B cell (primary cell): ENCODE results near the gene SIGLEC14. TPM values are rescaled to one million over a fixed set of nuclear protein-coding genes. Genes with fewer than 3 reads are reported as not detected.

Experiments used
- ATAC-seq: fragments of 200-7000 bp; cut with Tn5 transposase; one replicate; pipeline ENCODE4 v1.10.0; 2021; ENCODE audit warnings: low read depth, mild to moderate bottlenecking, moderate number of reproducible peaks, moderate library complexity
- CTCF ChIA-PET: fragments of 350-600 bp; sonication (Branson Sonifier 250); formaldehyde crosslinking; loops from one replicate; lab custom pipeline; 2021; ENCODE audit warnings: antibody characterized with exemption, inconsistent platforms; lab: Charles Lee
- POLR2A ChIA-PET: fragments of 350-600 bp; sonication (Branson Sonifier 250); formaldehyde crosslinking; loops from one replicate; lab custom pipeline; 2021; ENCODE audit warnings: antibody characterized with exemption; lab: Charles Lee
- DNase-seq: peaks from one replicate; pipeline ENCODE4 v3.0.0; 2013
- H2AFZ ChIP-seq: 2 replicates; pipeline ENCODE4 v1.6.1; 2012; ENCODE audit warnings: mild to moderate bottlenecking, low read depth, low read length; ENCODE audit not compliant: insufficient read depth, poor library complexity, severe bottlenecking
- H3K27ac ChIP-seq, 2 donors: 1 replicate in 1 of 2; 2 replicates in 1 of 2; pipeline ENCODE4 v1.5.1; 2012 to 2013; ENCODE audit warnings: low read length in 2 of 2, mild to moderate bottlenecking in 2 of 2, moderate library complexity in 1 of 2
- H3K27me3 ChIP-seq, 4 experiments: fragments of 200-600 bp in 1 of 4; sonication (generic) in 1 of 4; replicated peaks in 1 of 4; 1 replicate in 2 of 4; 2 replicates in 2 of 4; pipeline versions ENCODE4 v1.6.1 to v1.7.0; 2013 to 2016; ENCODE audit warnings: low read length in 3 of 4, mild to moderate bottlenecking in 2 of 4, mixed read lengths in 1 of 4, moderate library complexity in 1 of 4; ENCODE audit not compliant: insufficient read depth in 4 of 4, control insufficient read depth in 3 of 4; ENCODE audit errors: control extremely low read depth in 1 of 4
- H3K36me3 ChIP-seq, 2 experiments: replicated peaks in 1 of 2; 1 replicate in 1 of 2; 2 replicates in 1 of 2; pipeline versions ENCODE4 v1.6.1 to v1.7.1; 2013; ENCODE audit warnings: low read length in 1 of 2; ENCODE audit not compliant: insufficient read depth in 2 of 2, control insufficient read depth in 1 of 2; ENCODE audit errors: control extremely low read depth in 1 of 2, extremely low read depth in 1 of 2
- H3K4me1 ChIP-seq, 2 donors: fragments of 200-600 bp in 1 of 2; sonication (generic) in 1 of 2; 1 replicate in 1 of 2; 2 replicates in 1 of 2; pipeline versions ENCODE4 v1.5.1 to v1.6.1; 2013 to 2017; ENCODE audit warnings: low read length in 2 of 2; ENCODE audit not compliant: control insufficient read depth in 2 of 2, insufficient read depth in 2 of 2
- H3K4me2 ChIP-seq: replicated peaks from 2 replicates; pipeline ENCODE3; 2012; ENCODE audit warnings: mild to moderate bottlenecking, low read depth, low read length; ENCODE audit not compliant: poor library complexity, severe bottlenecking
- H3K4me3 ChIP-seq, 5 experiments: fragments of 200-600 bp in 1 of 5; sonication (generic) in 1 of 5; 1 replicate in 3 of 5; 2 replicates in 2 of 5; pipeline versions ENCODE4 v1.5.1 to v1.7.0; 2011 to 2016; ENCODE audit warnings: low read length in 4 of 5, mild to moderate bottlenecking in 4 of 5, low read depth in 2 of 5, control low read depth in 1 of 5, moderate library complexity in 1 of 5; ENCODE audit not compliant: insufficient read depth in 1 of 5; ENCODE audit errors: control extremely low read depth in 1 of 5, extremely low read depth in 1 of 5
- H3K79me2 ChIP-seq: fragments of 200-600 bp; sonication (generic); one replicate; pipeline ENCODE4 v1.6.0; 2016; ENCODE audit warnings: low read length; ENCODE audit not compliant: control insufficient read depth, insufficient read depth
- H3K9ac ChIP-seq: fragments of 200-600 bp; sonication (generic); 2 replicates; pipeline ENCODE4 v1.6.1; 2017; ENCODE audit warnings: mild to moderate bottlenecking, low read length, moderate library complexity
- H3K9me3 ChIP-seq, 3 donors: one replicate each; pipeline versions ENCODE4 v1.6.1 to v1.7.1; 2013; ENCODE audit warnings: low read length in 2 of 3; ENCODE audit not compliant: control insufficient read depth in 2 of 3, insufficient read depth in 1 of 3; ENCODE audit errors: control extremely low read depth in 1 of 3
- H4K20me1 ChIP-seq: 2 replicates; pipeline ENCODE4 v1.6.0; 2012; ENCODE audit warnings: mild to moderate bottlenecking, low read length; ENCODE audit not compliant: insufficient read depth, control insufficient read depth, poor library complexity, severe bottlenecking
- H3K27ac Mint-ChIP-seq: one replicate; pipeline ENCODE4 v1.8.0; 2021; ENCODE audit warnings: mixed read lengths
- H3K27me3 Mint-ChIP-seq: one replicate; pipeline ENCODE4 v1.8.0; 2021; ENCODE audit warnings: mixed read lengths
- H3K4me1 Mint-ChIP-seq: one replicate; pipeline ENCODE4 v1.8.0; 2021; ENCODE audit warnings: mixed read lengths
- H3K4me3 Mint-ChIP-seq: one replicate; pipeline ENCODE4 v1.8.0; 2021; ENCODE audit warnings: mixed read lengths
- H3K9me3 Mint-ChIP-seq: one replicate; pipeline ENCODE4 v1.8.0; 2022; ENCODE audit warnings: mixed read lengths; ENCODE audit not compliant: insufficient read depth
- EZH2 ChIP-seq: IDR thresholded peaks from 2 replicates; pipeline ENCODE4 v1.6.1; 2012; ENCODE audit warnings: borderline replicate concordance, low read depth, mild to moderate bottlenecking, moderate library complexity, low read length; ENCODE audit not compliant: insufficient read depth, poor library complexity, severe bottlenecking
- WGBS: methylation state at CpG from one replicate; pipeline ENCODE4 v1.1.5; 2013; ENCODE audit warnings: missing lambda C conversion rate; ENCODE audit not compliant: insufficient coverage; 5-methylcytosine and 5-hydroxymethylcytosine counted together
- intact Hi-C: fragments of 100-400 bp; cut with micrococcal nuclease; formaldehyde crosslinking; loops from one replicate; pipeline ENCODE4 v1.10.0; 2022
- polyA plus RNA-seq: library from polyadenylated mRNA; depleted of rRNA; stranded (reverse); fragments of >200 nt; gene quantifications from 2 replicates; pipeline ENCODE4 v1.2.3, GENCODE V29; 2012
- total RNA-seq, 2 donors: library from RNA; stranded (reverse); fragments of 120-200 nt in 1 of 2; gene quantifications; 1 replicate in 1 of 2; 2 replicates in 1 of 2; pipeline versions ENCODE4 v1.2.3 to v1.2.4, GENCODE V29; 2013 to 2022
- TF ChIP-seq, protein P1 (sequence below): fragments of 200-600 bp; IDR thresholded peaks from one replicate; pipeline ENCODE4 v1.8.0; 2022; ENCODE audit warnings: antibody characterized with exemption, mild to moderate bottlenecking

Gene SIGLEC14
- total and polyA plus RNA-seq, 2 donors (not counting 1 experiment from before 2014, with no cell fraction given): 11.2 to 30.0 TPM

DNA sequence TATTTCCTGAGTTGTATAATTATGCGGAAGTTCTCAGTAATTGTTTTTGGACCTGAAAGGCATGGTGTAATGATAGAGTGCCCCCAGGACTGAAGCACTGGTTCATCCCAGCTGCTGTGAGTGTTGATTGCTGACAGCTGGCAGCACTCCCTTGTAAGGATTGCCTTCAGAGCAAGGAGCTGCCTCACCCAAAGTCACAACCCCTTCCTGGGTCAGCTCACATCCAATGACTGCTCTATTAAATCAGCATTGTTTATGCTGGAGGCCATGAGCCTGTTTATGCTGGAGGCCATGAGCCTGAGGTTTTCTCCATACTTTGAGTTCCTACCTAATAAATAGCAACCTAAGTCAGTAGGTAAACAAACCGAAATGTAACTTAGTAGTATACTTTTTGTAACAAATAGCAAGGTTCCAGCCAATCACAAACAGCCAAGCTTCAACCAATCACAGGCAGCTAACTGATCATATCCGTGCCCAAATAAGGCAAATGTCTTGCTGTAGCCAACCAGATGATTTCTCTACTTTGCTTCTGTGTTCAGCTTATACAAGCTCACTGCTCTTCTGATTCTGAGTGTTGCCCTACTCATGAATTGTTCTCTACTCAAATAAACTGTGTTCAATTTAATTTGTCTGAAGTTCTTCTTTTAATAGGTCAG is 34.8 kb upstream of the SIGLEC14 start:
- H3K9me3 Mint-ChIP-seq: peaks cover 3% of the 10 kb centered on the region

GRCh38 chr19:51680474-51680873 is 33.8 kb upstream of the SIGLEC14 start:
- TF ChIP-seq, protein P1, sequence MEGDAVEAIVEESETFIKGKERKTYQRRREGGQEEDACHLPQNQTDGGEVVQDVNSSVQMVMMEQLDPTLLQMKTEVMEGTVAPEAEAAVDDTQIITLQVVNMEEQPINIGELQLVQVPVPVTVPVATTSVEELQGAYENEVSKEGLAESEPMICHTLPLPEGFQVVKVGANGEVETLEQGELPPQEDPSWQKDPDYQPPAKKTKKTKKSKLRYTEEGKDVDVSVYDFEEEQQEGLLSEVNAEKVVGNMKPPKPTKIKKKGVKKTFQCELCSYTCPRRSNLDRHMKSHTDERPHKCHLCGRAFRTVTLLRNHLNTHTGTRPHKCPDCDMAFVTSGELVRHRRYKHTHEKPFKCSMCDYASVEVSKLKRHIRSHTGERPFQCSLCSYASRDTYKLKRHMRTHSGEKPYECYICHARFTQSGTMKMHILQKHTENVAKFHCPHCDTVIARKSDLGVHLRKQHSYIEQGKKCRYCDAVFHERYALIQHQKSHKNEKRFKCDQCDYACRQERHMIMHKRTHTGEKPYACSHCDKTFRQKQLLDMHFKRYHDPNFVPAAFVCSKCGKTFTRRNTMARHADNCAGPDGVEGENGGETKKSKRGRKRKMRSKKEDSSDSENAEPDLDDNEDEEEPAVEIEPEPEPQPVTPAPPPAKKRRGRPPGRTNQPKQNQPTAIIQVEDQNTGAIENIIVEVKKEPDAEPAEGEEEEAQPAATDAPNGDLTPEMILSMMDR: no peak
- no peak for TF ChIP-seq EZH2
- Histone ChIP-seq H3K27ac (no peak overlapping the region), H3K4me3 (no peak overlapping the region), H3K4me2 (no peak overlapping the region), H3K9me3 (peaks cover 0 to 7% (median 2%) of the 10 kb centered on the region in 3 donors), H2AFZ (no peak overlapping the region), H3K36me3 (no peaks in the 10 kb centered on the region), H3K4me1 (peaks cover 0 to 7% of the 10 kb centered on the region in 2 donors), H3K9ac (no peak overlapping the region), H3K79me2 (no peaks in the 10 kb centered on the region), H4K20me1 (no peaks in the 10 kb centered on the region), H3K27me3 (peaks cover 0 to 23% (median 16%) of the 10 kb centered on the region in 4 experiments)
- intact Hi-C loops: no loop called here
- no peak for ATAC-seq
- CTCF ChIA-PET: interaction anchor here (2.8 kb wide), 1 partner anchor 208 kb away, joined by 7 read pairs; no protein-coding TSS in a partner anchor
- Mint-ChIP-seq H3K27me3 (peaks cover 59% of the 10 kb centered on the region), H3K4me1 (peaks cover 4% of the 10 kb centered on the region), H3K9me3 (peaks cover 4% of the 10 kb centered on the region), H3K27ac (no peak overlapping the region), H3K4me3 (no peak overlapping the region)
- DNase-seq: no peak
- POLR2A ChIA-PET: no interaction called here
- no CpG with 5 or more reads among the region's 1 CpG for WGBS

More for the DNA sequence above, 34.8 kb upstream of the SIGLEC14 start:
- WGBS: no CpG with 5 or more reads among the region's 3 CpGs
- no peak overlapping the region for H3K27ac ChIP-seq
- TF ChIP-seq, protein P1: no peak
- no peak for TF ChIP-seq EZH2
- H4K20me1 ChIP-seq: no peaks in the 10 kb centered on the region
- H2AFZ ChIP-seq: no peak overlapping the region
- POLR2A ChIA-PET: no interaction called here
- H3K27me3 ChIP-seq: peaks cover 0 to 29% (median 18%) of the 10 kb centered on the region in 4 experiments
- Mint-ChIP-seq H3K27me3 (peaks cover 62% of the 10 kb centered on the region), H3K4me3 (no peak overlapping the region), H3K27ac (no peak overlapping the region), H3K4me1 (peaks cover 4% of the 10 kb centered on the region)
- CTCF ChIA-PET: interaction anchor here (0.9 to 2.8 kb wide), 2 partner anchors 26 to 209 kb away, joined by 3 to 7 read pairs; no protein-coding TSS in a partner anchor
- no peak overlapping the region for H3K4me3 ChIP-seq
- no peak overlapping the region for H3K9ac ChIP-seq
- ATAC-seq (no peak), DNase-seq (no peak)
- intact Hi-C loops: no loop called here
- peaks cover 0 to 3% (median 2%) of the 10 kb centered on the region in 3 donors for H3K9me3 ChIP-seq
- peaks cover 0 to 7% of the 10 kb centered on the region in 2 donors for H3K4me1 ChIP-seq
- H3K79me2 ChIP-seq: no peaks in the 10 kb centered on the region
- no peak overlapping the region for H3K4me2 ChIP-seq
- H3K36me3 ChIP-seq: no peaks in the 10 kb centered on the region
